ENCODE measurements around the gene LILRB2. TPM values are rescaled to one million over a fixed set of nuclear protein-coding genes. Genes with fewer than 3 reads are reported as not detected.

The LILRB2 gene
- total and polyA plus RNA-seq, 11 donors: 0.83 to 43.6 (median 1.7) TPM

- Histone ChIP-seq H3K36me3 (peaks cover 0 to 9% (median 0%) of the 10 kb centered on the region in 9 donors), H3K27me3 (peaks cover 0 to 48% (median 13%) of the 10 kb centered on the region in 9 donors), H3K4me1 (peaks cover 0 to 8% (median 0%) of the 10 kb centered on the region in 12 donors), H3K4me3 (no peak overlapping the region), H3K27ac (no peak overlapping the region), H3K9me3 (no peaks in the 10 kb centered on the region)
- DNase-seq (no peak), ATAC-seq (no peak)
- WGBS, 4 donors: 59 to 73% (median 65%) methylated on average over 14 to 23 of the region's 23 CpGs
- intact Hi-C loops (cut with DNase I): no loop called here
- TF ChIP-seq, protein P1, sequence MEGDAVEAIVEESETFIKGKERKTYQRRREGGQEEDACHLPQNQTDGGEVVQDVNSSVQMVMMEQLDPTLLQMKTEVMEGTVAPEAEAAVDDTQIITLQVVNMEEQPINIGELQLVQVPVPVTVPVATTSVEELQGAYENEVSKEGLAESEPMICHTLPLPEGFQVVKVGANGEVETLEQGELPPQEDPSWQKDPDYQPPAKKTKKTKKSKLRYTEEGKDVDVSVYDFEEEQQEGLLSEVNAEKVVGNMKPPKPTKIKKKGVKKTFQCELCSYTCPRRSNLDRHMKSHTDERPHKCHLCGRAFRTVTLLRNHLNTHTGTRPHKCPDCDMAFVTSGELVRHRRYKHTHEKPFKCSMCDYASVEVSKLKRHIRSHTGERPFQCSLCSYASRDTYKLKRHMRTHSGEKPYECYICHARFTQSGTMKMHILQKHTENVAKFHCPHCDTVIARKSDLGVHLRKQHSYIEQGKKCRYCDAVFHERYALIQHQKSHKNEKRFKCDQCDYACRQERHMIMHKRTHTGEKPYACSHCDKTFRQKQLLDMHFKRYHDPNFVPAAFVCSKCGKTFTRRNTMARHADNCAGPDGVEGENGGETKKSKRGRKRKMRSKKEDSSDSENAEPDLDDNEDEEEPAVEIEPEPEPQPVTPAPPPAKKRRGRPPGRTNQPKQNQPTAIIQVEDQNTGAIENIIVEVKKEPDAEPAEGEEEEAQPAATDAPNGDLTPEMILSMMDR (IDR thresholded peaks at IDR 0.05): no peak
- no peak for TF ChIP-seq POLR2A (IDR thresholded peaks at IDR 0.05)
Measured at GRCh38 chr19:54253331-54254194, 27.3 kb downstream of the LILRB2 start.

DNA sequence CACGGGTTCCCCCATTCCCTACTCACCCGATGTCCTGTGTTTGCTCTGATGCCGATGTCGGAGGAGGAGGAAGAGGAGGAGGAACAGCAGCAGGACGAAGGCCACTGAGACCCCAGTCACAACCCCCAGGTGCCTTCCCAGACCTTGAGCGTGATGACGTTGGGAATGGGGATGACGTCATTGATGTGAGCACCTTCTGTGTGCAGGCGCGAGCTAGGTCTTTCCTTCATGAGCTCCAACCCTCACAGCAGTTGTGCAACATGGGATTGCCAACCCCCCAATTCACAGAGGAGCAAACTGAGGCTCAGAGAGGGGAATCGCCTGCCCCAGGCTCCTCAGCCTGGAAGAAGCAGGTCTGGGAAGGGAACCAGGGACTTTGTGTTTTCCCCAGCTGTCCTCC lies 28.1 kb downstream of the LILRB2 start:
- Histone ChIP-seq H3K36me3 (peaks cover 0 to 9% (median 0%) of the 10 kb centered on the region in 9 donors), H3K4me1 (peaks cover 0 to 15% (median 0%) of the 10 kb centered on the region in 12 donors), H3K27ac (no peak overlapping the region), H3K4me3 (no peak overlapping the region), H3K27me3 (peaks cover 0 to 48% (median 13%) of the 10 kb centered on the region in 9 donors), H3K9me3 (no peaks in the 10 kb centered on the region)
- no peak for DNase-seq
- ATAC-seq: no peak
- 76 to 84% (median 78%) methylated on average over 9 to 11 of the region's 11 CpGs for WGBS, 4 donors
- intact Hi-C loops (cut with DNase I): no loop called here
- TF ChIP-seq, protein P1 (IDR thresholded peaks at IDR 0.05): no peak
- no peak for TF ChIP-seq POLR2A (IDR thresholded peaks at IDR 0.05)

DNA sequence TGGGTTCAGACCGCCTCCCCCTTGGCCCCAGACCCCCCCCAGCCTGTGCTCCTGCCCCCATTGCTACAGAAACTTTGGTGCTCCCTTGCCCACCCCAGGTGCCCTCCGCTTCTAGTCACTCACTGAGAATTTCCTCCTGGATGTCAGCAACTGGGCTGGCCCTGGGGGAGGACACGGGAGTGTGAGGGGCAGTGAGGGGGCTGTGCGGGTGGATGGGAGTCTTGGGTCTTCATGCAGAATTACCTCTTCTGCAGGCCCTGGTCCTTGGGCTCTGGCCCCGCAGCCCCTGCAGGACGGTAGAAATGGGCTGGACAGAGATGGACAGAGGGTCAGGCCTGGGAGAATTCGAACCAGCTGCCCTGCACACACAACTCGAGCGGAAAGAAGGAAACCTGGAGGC lies 28.7 kb downstream of the LILRB2 start:
- no peak for ATAC-seq
- Histone ChIP-seq H3K4me3 (no peak overlapping the region), H3K4me1 (peaks cover 0 to 17% (median 0%) of the 10 kb centered on the region in 12 donors), H3K27ac (no peak overlapping the region), H3K27me3 (peaks cover 0 to 51% (median 13%) of the 10 kb centered on the region in 9 donors), H3K36me3 (peaks cover 0 to 9% (median 0%) of the 10 kb centered on the region in 9 donors), H3K9me3 (no peaks in the 10 kb centered on the region)
- WGBS, 4 donors: 68 to 75% (median 72%) methylated on average over 7 to 9 of the region's 9 CpGs
- TF ChIP-seq POLR2A (IDR thresholded peaks at IDR 0.05): no peak
- TF ChIP-seq, protein P1 (IDR thresholded peaks at IDR 0.05): no peak
- intact Hi-C loops (cut with DNase I): no loop called here
- no peak for DNase-seq

DNA sequence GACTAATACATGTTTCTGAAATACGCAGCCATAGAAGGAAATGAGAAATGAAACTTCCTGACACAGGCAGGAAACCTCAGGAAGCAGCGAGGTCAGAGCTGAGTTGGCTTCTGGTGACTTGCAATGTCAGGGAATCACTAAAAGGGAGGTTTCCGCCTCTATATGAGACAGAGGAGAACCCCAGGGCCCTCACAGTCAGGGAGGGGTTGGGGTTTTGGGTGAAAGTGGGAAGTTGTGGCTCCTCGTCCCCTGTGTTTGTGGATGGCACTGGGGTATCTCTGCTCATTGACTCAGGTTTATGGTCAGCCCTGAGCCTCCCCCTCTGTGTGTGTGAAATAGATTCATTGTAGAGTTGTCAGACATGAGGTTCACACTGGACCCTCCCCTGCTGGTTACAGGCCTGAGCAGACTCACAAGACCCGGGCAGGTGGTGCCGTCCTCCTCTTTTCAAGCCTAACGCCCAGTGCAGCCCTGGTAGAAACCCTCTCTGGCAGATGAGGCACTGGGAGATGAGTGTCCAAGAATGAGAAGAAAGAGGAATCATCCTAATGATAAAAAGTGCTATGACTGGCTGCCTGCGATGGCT lies 32.8 kb downstream of the LILRB2 start:
- Histone ChIP-seq H3K36me3 (peaks cover 0 to 2% (median 0%) of the 10 kb centered on the region in 9 donors), H3K9me3 (no peaks in the 10 kb centered on the region), H3K27ac (peak overlapping the region in 3 of 12 donors; percentile 29 to 87 (median 46)), H3K4me3 (no peak overlapping the region), H3K4me1 (peaks cover 0 to 26% (median 0%) of the 10 kb centered on the region in 12 donors), H3K27me3 (peaks cover 0 to 20% (median under 1%) of the 10 kb centered on the region in 9 donors)
- DNase-seq (peak in 4 of 5 donors; percentile 44 to 63 (median 44)), ATAC-seq (peak; percentile 55 to 92 (median 85))
- intact Hi-C loops (cut with DNase I): no loop called here
- WGBS, 4 donors: 57 to 64% (median 59%) methylated on average over 8 of the region's 8 CpGs
- TF ChIP-seq, protein P1 (IDR thresholded peaks at IDR 0.05): no peak
- TF ChIP-seq POLR2A (IDR thresholded peaks at IDR 0.05): no peak
